ENCODE data around the gene CEACAM18. TPM values are rescaled to one million over a fixed set of nuclear protein-coding genes. Genes with fewer than 3 reads are reported as not detected.

Gene CEACAM18
- polyA plus RNA-seq, 1 experiment, result not detected

DNA sequence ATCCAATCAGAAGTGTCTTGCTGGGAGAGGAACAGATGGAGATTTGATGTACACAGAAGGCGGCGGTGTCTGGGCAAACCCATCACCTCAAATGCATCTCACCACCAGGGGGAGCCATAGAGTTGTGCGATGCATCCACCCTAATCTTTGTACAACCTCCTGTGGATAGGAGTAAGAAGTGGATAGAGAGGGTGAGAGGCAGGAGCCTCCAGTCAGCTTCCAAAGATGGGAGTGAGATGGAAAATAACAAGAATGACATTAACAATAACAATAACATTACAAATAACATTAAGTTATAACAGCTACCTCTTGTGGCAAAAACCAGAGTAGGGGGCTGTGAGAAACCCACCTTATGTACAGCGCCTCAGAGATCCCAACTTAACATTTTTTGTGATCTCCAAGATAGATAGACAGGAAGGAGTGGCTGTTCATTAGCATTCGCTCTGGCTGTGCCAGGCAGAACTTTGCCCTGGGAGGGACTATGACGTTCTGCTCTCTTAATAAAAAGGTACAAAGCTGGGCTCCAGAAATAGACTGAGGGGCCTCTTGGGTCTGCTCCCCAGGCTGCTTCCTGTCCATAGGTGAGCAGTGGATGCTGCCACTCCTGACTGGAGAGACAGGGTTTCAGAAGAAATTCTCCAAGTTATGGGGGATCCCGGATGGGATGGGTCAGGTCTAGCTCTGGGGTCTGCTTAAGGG, 5.2 kb upstream of the CEACAM18 start:
- Histone ChIP-seq H3K27me3 (ENCODE audit: control insufficient read depth, insufficient read depth, low read length) (no peaks in the 10 kb centered on the region), H3K36me3 (ENCODE audit: control insufficient read depth, insufficient read depth, low read length) (no peaks in the 10 kb centered on the region), H3K4me3 (ENCODE audit: low read depth, low read length) (no peak overlapping the region)
- POLR2A ChIA-PET, result no interaction called here
- DNase-seq (ENCODE audit: low read depth), result no peak
- TF ChIP-seq, protein P1, sequence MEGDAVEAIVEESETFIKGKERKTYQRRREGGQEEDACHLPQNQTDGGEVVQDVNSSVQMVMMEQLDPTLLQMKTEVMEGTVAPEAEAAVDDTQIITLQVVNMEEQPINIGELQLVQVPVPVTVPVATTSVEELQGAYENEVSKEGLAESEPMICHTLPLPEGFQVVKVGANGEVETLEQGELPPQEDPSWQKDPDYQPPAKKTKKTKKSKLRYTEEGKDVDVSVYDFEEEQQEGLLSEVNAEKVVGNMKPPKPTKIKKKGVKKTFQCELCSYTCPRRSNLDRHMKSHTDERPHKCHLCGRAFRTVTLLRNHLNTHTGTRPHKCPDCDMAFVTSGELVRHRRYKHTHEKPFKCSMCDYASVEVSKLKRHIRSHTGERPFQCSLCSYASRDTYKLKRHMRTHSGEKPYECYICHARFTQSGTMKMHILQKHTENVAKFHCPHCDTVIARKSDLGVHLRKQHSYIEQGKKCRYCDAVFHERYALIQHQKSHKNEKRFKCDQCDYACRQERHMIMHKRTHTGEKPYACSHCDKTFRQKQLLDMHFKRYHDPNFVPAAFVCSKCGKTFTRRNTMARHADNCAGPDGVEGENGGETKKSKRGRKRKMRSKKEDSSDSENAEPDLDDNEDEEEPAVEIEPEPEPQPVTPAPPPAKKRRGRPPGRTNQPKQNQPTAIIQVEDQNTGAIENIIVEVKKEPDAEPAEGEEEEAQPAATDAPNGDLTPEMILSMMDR (IDR thresholded peaks at IDR 0.05; ENCODE audit: insufficient read depth, low read depth, low read length), result peak; percentile 87
- CTCF ChIA-PET, result interaction anchor here (0.6 to 3.7 kb wide), 27 partner anchors 9 to 304 kb away, joined by 3 to 55 read pairs (median 3); no protein-coding TSS in a partner anchor

GRCh38 chr19:51476164-51476563, 2.2 kb upstream of the CEACAM18 start:
- ChIA-PET CTCF (interaction anchor here (1.3 kb wide), 1 partner anchor 302 kb away, joined by 3 read pairs; no protein-coding TSS in a partner anchor), POLR2A (no interaction called here)
- no peak for DNase-seq (ENCODE audit: low read depth)
- Histone ChIP-seq H3K27me3 (ENCODE audit: control insufficient read depth, insufficient read depth, low read length) (no peaks in the 10 kb centered on the region), H3K4me3 (ENCODE audit: low read depth, low read length) (no peak overlapping the region), H3K36me3 (ENCODE audit: control insufficient read depth, insufficient read depth, low read length) (no peaks in the 10 kb centered on the region)
- TF ChIP-seq, protein P1 (IDR thresholded peaks at IDR 0.05; ENCODE audit: insufficient read depth, low read depth, low read length), result no peak

GRCh38 chr19:51477344-51477743, 995 bp upstream of the CEACAM18 start:
- no peaks in the 10 kb centered on the region for H3K27me3 ChIP-seq (ENCODE audit: control insufficient read depth, insufficient read depth, low read length)
- H3K36me3 ChIP-seq (ENCODE audit: control insufficient read depth, insufficient read depth, low read length), result no peaks in the 10 kb centered on the region
- no peak for DNase-seq (ENCODE audit: low read depth)
- no peak overlapping the region for H3K4me3 ChIP-seq (ENCODE audit: low read depth, low read length)
- ChIA-PET POLR2A (no interaction called here), CTCF (no interaction called here)
- TF ChIP-seq, protein P1 (IDR thresholded peaks at IDR 0.05; ENCODE audit: insufficient read depth, low read depth, low read length), result no peak

DNA sequence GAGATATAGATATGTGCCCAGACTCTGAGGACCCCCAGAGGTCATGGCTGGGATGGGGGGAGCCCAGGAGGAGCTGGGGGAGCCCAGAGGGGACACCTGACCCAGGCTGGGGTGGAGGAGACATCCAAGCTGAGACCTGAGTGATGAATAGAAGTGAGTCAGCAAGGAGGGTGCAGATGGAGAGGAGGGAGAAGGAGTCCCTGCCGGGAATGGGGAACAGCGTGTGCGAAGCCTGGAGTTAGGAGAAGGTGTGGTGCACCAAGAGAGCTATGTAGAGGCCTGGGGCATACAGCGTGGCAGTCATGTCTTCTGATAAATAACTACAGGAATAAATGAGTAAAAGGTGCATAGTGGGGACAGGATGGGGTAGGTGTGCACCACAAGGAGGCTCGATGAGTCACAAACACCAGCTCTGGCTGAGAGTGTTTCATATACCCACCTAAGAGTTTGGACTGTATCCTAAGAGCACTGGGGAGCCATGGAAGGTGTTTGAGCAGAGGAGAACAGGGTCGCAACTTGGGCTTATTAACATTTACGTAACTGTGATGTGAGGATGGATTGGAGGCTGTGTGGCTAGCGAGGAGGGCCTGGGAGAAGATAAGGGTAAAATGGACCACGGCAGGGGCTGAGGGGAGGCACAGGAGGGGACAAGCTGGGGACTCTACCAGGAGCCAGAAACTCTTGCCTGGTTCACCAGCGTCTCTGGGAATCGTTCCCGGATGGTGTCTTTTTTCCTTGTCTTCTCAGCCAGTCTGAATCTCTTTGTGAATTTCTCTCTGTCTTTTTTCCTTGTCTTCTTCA, 1.4 kb downstream of the CEACAM18 start:
- Histone ChIP-seq H3K27me3 (ENCODE audit: control insufficient read depth, insufficient read depth, low read length) (no peaks in the 10 kb centered on the region), H3K4me3 (ENCODE audit: low read depth, low read length) (no peak overlapping the region), H3K36me3 (ENCODE audit: control insufficient read depth, insufficient read depth, low read length) (no peaks in the 10 kb centered on the region)
- DNase-seq (ENCODE audit: low read depth), result no peak
- TF ChIP-seq, protein P1 (IDR thresholded peaks at IDR 0.05; ENCODE audit: insufficient read depth, low read depth, low read length), result no peak
- POLR2A ChIA-PET, result no interaction called here
- CTCF ChIA-PET, result no interaction called here

GRCh38 chr19:51480590-51480989, 2.3 kb downstream of the CEACAM18 start:
- TF ChIP-seq, protein P1 (IDR thresholded peaks at IDR 0.05; ENCODE audit: insufficient read depth, low read depth, low read length), result no peak
- Histone ChIP-seq H3K36me3 (ENCODE audit: control insufficient read depth, insufficient read depth, low read length) (no peaks in the 10 kb centered on the region), H3K4me3 (ENCODE audit: low read depth, low read length) (no peak overlapping the region), H3K27me3 (ENCODE audit: control insufficient read depth, insufficient read depth, low read length) (no peaks in the 10 kb centered on the region)
- CTCF ChIA-PET, result no interaction called here
- no peak for DNase-seq (ENCODE audit: low read depth)
- POLR2A ChIA-PET, result no interaction called here
